Brain microvascular endothelial cell (primary cell): Measurements from ENCODE around the gene PKIG.
A peak's percentile ranks its signal among the peaks of the same experiment; 100 is the strongest.

Experiments
- DNase-seq: peaks from one replicate; pipeline ENCODE4 v3.0.0-alpha.2; 2020
- H3K27ac ChIP-seq: fragments of 250-450 bp; sonication (Bioruptor Pico); 2 replicates; pipeline ENCODE4 v1.5.1; 2020; ENCODE audit warnings: mild to moderate bottlenecking, moderate library complexity
- H3K27me3 ChIP-seq: fragments of 250-450 bp; sonication (Bioruptor Pico); replicated peaks from 2 replicates; pipeline ENCODE4 v1.5.1; 2020; ENCODE audit warnings: mild to moderate bottlenecking
- H3K36me3 ChIP-seq: fragments of 250-450 bp; sonication (Bioruptor Pico); replicated peaks from 2 replicates; pipeline ENCODE4 v1.5.1; 2020; ENCODE audit warnings: mild to moderate bottlenecking
- H3K4me3 ChIP-seq: 2 replicates; pipeline ENCODE4 v1.5.1; 2011; ENCODE audit warnings: low read depth, mild to moderate bottlenecking, control low read depth, low read length, moderate library complexity
- CTCF ChIP-seq: IDR thresholded peaks from 2 replicates; pipeline ENCODE4 v1.5.1; 2011; ENCODE audit warnings: low read depth, mild to moderate bottlenecking, moderate library complexity, low read length, control low read depth, inconsistent platforms; ENCODE audit errors: missing control alignments
- in situ Hi-C: cut with HindIII; loops from 2 replicates; pipeline ENCODE4 v1.10.0; 2017; ENCODE audit warnings: low sequenced_read_pairs, low pct_ligation_motif_present

The PKIG gene

GRCh38 chr20:44603327-44603726 is 20.9 kb downstream of the PKIG start:
- no peak for DNase-seq
- H3K27ac ChIP-seq = no peak overlapping the region
- H3K27me3 ChIP-seq = no peaks in the 10 kb centered on the region
- no peaks in the 10 kb centered on the region for H3K36me3 ChIP-seq
- in situ Hi-C loops = no loop called here
- peak; percentile 28 for TF ChIP-seq CTCF
- H3K4me3 ChIP-seq = no peak overlapping the region

GRCh38 chr20:44606725-44607441 is 24.5 kb downstream of the PKIG start:
- H3K4me3 ChIP-seq = no peak overlapping the region
- DNase-seq = no peak
- in situ Hi-C loops = no loop called here
- H3K27ac ChIP-seq = no peak overlapping the region
- H3K36me3 ChIP-seq = no peaks in the 10 kb centered on the region
- no peak for TF ChIP-seq CTCF
- H3K27me3 ChIP-seq = no peaks in the 10 kb centered on the region

GRCh38 chr20:44609006-44609515 is 26.7 kb downstream of the PKIG start:
- TF ChIP-seq CTCF = no peak
- Histone ChIP-seq H3K4me3 (no peak overlapping the region), H3K36me3 (no peaks in the 10 kb centered on the region), H3K27ac (no peak overlapping the region), H3K27me3 (no peaks in the 10 kb centered on the region)
- in situ Hi-C loops = no loop called here
- no peak for DNase-seq

- in situ Hi-C loops = no loop called here
- TF ChIP-seq CTCF = peak; percentile 99
- H3K27ac ChIP-seq = peak overlapping the region; percentile 1
These were observed 27.3 kb downstream of the PKIG start for GRCh38 chr20:44609516-44610312.

GRCh38 chr20:44610313-44610962 is 28.1 kb downstream of the PKIG start:
- Histone ChIP-seq H3K27me3 (no peaks in the 10 kb centered on the region), H3K4me3 (no peak overlapping the region), H3K27ac (no peak overlapping the region), H3K36me3 (no peaks in the 10 kb centered on the region)
- no peak for DNase-seq
- TF ChIP-seq CTCF = no peak
- in situ Hi-C loops = no loop called here

More at GRCh38 chr20:44609516-44610312, 27.3 kb downstream of the PKIG start:
- Histone ChIP-seq H3K4me3 (peak overlapping the region; percentile 22), H3K36me3 (no peaks in the 10 kb centered on the region), H3K27me3 (no peaks in the 10 kb centered on the region)
- DNase-seq = peak; percentile 77
